Measurements from ENCODE around the gene CLCC1. TPM values are rescaled to one million over a fixed set of nuclear protein-coding genes. Genes with fewer than 3 reads are reported as not detected.

CLCC1 gene
- total RNA-seq, 2 donors from 2014 or later = 16.2 to 17.6 TPM

DNA sequence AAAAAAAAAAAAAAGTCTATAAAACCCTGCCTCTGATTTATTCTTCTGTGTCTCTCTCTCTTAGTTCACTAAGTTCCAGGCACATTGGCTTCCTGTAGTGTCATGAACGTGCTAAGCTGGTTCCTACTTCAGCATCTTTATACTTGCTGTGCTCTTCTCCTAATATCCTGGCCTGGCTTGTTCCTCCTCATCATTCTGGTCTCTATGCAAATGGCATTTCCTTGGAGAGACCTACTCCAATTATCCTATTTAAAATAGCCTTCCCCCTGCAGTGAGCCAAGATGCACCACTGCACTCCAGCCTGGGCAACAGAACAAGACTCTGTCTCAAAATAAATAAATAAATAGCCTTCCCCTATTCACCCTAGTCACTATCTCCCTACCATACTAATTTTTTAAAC is 9.7 kb upstream of the CLCC1 start:
- H3K4me3 ChIP-seq = no peak overlapping the region
- DNase-seq = no peak
- H3K4me1 ChIP-seq = no peaks in the 10 kb centered on the region
- no peak for ATAC-seq
- H3K36me3 ChIP-seq (replicated peaks in 1 of 2; ENCODE audit: insufficient read depth in 1 of 2, low read depth in 2 of 2) = peaks cover 0 to 3% of the 10 kb centered on the region in 2 donors
- TF ChIP-seq, protein P1, sequence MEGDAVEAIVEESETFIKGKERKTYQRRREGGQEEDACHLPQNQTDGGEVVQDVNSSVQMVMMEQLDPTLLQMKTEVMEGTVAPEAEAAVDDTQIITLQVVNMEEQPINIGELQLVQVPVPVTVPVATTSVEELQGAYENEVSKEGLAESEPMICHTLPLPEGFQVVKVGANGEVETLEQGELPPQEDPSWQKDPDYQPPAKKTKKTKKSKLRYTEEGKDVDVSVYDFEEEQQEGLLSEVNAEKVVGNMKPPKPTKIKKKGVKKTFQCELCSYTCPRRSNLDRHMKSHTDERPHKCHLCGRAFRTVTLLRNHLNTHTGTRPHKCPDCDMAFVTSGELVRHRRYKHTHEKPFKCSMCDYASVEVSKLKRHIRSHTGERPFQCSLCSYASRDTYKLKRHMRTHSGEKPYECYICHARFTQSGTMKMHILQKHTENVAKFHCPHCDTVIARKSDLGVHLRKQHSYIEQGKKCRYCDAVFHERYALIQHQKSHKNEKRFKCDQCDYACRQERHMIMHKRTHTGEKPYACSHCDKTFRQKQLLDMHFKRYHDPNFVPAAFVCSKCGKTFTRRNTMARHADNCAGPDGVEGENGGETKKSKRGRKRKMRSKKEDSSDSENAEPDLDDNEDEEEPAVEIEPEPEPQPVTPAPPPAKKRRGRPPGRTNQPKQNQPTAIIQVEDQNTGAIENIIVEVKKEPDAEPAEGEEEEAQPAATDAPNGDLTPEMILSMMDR (IDR thresholded peaks at IDR 0.05) = no peak
- H3K9me3 ChIP-seq = no peaks in the 10 kb centered on the region
- H3K27me3 ChIP-seq = no peaks in the 10 kb centered on the region
- H3K27ac ChIP-seq = no peak overlapping the region
- intact Hi-C loops (cut with DNase I) = no loop called here
- 94 to 100% methylated on average over 1 of the region's 1 CpG for WGBS, 2 donors

DNA sequence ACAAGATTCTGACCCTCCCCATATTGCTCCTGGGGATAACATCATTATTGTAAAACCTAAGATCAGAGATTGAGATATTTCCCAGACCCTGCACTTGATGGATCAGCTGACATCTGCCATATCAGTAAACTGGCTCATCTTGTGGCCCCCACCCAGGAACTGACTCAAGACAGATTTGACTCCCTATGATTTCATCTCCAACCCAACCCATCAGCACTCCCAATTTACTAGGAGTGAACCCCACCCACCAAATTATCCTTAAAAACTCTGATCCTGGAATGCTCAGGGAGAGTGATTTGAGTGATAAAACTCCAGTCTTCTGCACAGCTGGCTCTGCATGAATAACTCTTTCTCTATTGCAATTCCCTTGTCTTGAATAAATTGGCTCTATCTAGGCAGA is 6.1 kb upstream of the CLCC1 start:
- ATAC-seq (no peak), DNase-seq (no peak)
- no peak overlapping the region for H3K4me3 ChIP-seq
- intact Hi-C loops (cut with DNase I) = no loop called here
- H3K36me3 ChIP-seq (replicated peaks in 1 of 2; ENCODE audit: insufficient read depth in 1 of 2, low read depth in 2 of 2) = peaks cover 0 to 3% of the 10 kb centered on the region in 2 donors
- TF ChIP-seq, protein P1 (IDR thresholded peaks at IDR 0.05) = no peak
- TF ChIP-seq POLR2A (IDR thresholded peaks at IDR 0.05) = no peak
- no peaks in the 10 kb centered on the region for H3K4me1 ChIP-seq
- no peaks in the 10 kb centered on the region for H3K27me3 ChIP-seq
- H3K9me3 ChIP-seq = no peaks in the 10 kb centered on the region
- no peak overlapping the region for H3K27ac ChIP-seq

DNA sequence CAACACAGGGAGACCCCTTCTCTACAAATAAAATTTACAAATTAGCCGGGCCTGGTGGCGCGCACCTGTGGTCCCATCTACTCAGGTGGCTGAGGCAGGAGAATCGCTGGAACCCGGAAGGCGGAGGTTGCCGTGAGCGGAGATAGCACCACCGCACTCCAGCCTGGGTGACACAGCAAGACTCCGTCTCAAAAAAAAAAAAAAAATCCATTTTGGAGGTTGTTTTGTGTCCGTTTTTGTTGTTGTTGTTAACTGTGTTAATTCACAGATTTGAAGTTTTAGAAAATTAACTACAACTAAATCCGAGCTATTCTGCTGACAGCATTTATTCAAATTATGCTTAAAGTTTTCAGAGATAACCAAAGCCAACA is 618 bp downstream of the CLCC1 start:
- no peaks in the 10 kb centered on the region for H3K36me3 ChIP-seq (replicated peaks in 1 of 2; ENCODE audit: insufficient read depth in 1 of 2, low read depth in 2 of 2)
- H3K4me3 ChIP-seq = peak overlapping the region; percentile 57 to 74
- no peaks in the 10 kb centered on the region for H3K9me3 ChIP-seq
- peak; percentile 56 to 66 (median 60) for DNase-seq
- TF ChIP-seq, protein P1 (IDR thresholded peaks at IDR 0.05) = no peak
- intact Hi-C loops (cut with DNase I) = no loop called here
- peak; percentile 47 for ATAC-seq
- H3K27me3 ChIP-seq = no peaks in the 10 kb centered on the region
- H3K4me1 ChIP-seq = peaks cover 27% of the 10 kb centered on the region
- 1 to 3% methylated on average over 12 of the region's 12 CpGs for WGBS, 2 donors
- H3K27ac ChIP-seq = peak overlapping the region; percentile 97 to 99 (median 99)

DNA sequence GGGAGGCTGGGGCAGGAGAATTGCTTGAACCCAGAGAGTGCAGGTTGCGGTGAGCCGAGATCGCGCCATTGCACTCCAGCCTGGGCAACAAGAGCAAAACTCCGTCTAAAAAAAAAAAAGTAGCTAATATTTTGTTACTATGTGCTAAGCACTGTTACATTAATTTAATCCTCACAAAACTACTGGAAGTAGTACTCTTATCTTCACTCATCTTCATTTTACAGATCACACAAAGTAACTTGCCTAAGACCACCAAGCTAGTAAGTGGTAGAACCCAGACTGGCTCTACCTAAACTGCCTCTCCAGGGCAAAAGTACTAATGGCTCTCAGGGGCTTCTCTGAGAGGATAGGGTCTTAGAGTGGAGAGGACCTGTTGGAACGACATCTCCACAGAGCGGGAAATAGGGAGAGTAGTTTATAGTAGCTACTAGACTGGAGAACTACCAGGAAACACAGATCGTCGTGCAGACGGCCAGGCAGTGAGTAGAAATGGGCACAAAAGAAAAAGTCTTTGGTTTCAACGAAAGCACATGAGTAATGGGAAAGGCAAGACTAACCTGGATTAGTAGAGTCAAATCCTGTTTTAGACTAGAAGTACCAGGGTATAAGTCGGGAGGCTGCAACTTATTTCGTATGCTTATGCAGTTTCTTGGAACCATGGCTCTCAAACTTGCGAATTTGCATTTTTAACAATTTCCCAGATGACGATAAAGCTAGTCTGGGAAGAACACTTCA is 1.4 kb downstream of the CLCC1 start:
- Histone ChIP-seq H3K27ac (peak overlapping the region in 3 of 4 donors; percentile 97 to 99 (median 99)), H3K4me3 (peak overlapping the region; percentile 57 to 74), H3K4me1 (peaks cover 27% of the 10 kb centered on the region), H3K36me3 (replicated peaks in 1 of 2; ENCODE audit: insufficient read depth in 1 of 2, low read depth in 2 of 2) (no peaks in the 10 kb centered on the region), H3K9me3 (no peaks in the 10 kb centered on the region), H3K27me3 (no peaks in the 10 kb centered on the region)
- TF ChIP-seq, protein P1 (IDR thresholded peaks at IDR 0.05) = no peak
- no peak for TF ChIP-seq POLR2A (IDR thresholded peaks at IDR 0.05)
- no peak for DNase-seq
- WGBS, 2 donors = 66 to 69% methylated on average over 15 of the region's 15 CpGs
- intact Hi-C loops (cut with DNase I) = no loop called here
- ATAC-seq = no peak

DNA sequence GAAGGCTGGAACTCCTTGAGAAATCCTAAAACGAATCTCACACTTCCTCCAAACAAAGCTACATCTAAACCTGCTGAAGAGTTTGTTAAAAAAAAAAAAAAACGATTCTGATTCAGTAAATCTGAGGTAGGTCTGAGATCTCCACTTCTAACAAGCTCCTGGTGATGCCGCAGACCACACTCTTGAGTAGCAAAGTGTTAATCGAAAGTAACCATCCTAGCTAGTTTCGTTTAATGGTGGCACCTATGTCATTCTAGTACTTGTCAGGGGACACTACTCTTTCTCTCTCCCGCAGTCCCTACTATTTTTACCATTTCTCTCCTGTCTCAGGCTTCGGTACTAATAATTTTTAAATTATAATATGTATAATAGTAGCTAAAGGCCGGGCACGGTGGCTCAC is 2.1 kb downstream of the CLCC1 start:
- H3K36me3 ChIP-seq (replicated peaks in 1 of 2; ENCODE audit: insufficient read depth in 1 of 2, low read depth in 2 of 2) = no peaks in the 10 kb centered on the region
- H3K4me1 ChIP-seq = peaks cover 27% of the 10 kb centered on the region
- H3K9me3 ChIP-seq = no peaks in the 10 kb centered on the region
- TF ChIP-seq, protein P1 (IDR thresholded peaks at IDR 0.05) = no peak
- no peak for TF ChIP-seq POLR2A (IDR thresholded peaks at IDR 0.05)
- H3K27me3 ChIP-seq = no peaks in the 10 kb centered on the region
- intact Hi-C loops (cut with DNase I) = no loop called here
- no peak overlapping the region for H3K27ac ChIP-seq
- DNase-seq = no peak
- 82 to 84% methylated on average over 9 of the region's 9 CpGs for WGBS, 2 donors
- no peak for ATAC-seq
- H3K4me3 ChIP-seq = no peak overlapping the region
